CD4-positive, alpha-beta T cell treated with Interleukin-2 at 100 ng/mL for 4 hours (primary cell): ENCODE data around the gene RPLP2.

Experiments
- DNase-seq: peaks from one replicate; pipeline ENCODE4 v3.0.0-alpha.2; 2020; ENCODE audit warnings: low spot score

The RPLP2 gene

DNA sequence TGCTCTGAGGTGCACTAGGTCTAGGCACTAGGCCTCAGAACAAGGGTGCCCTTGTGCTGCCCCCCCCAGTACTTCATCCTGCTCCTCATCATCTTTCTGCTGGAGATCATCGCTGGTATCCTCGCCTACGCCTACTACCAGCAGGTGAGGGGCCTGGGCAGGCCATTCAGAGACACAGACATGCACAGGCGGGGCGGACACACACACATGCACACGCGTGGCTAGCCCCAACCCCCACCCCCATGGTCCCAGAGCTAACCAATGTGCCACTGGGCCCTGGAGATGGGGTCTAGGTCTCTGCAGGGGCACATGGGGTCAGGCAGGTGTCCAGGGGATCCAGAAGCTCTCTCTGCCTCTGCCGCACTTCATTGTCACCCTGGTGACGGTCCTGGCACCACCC is 26.9 kb downstream of the RPLP2 start:
- DNase-seq: no peak

- no peak for DNase-seq
These were observed 27.6 kb downstream of the RPLP2 start for GRCh38 chr11:837189-837989.

- no peak for DNase-seq
These were observed 28.2 kb downstream of the RPLP2 start for GRCh38 chr11:837990-838307.

GRCh38 chr11:838441-839279 is 28.9 kb downstream of the RPLP2 start:
- DNase-seq: no peak

GRCh38 chr11:839280-839623 is 29.5 kb downstream of the RPLP2 start:
- DNase-seq: no peak

- DNase-seq: no peak
These were observed 30.3 kb downstream of the RPLP2 start for GRCh38 chr11:839875-840617.

- DNase-seq: no peak
These were observed 32.2 kb downstream of the RPLP2 start for GRCh38 chr11:841981-842369.

DNA sequence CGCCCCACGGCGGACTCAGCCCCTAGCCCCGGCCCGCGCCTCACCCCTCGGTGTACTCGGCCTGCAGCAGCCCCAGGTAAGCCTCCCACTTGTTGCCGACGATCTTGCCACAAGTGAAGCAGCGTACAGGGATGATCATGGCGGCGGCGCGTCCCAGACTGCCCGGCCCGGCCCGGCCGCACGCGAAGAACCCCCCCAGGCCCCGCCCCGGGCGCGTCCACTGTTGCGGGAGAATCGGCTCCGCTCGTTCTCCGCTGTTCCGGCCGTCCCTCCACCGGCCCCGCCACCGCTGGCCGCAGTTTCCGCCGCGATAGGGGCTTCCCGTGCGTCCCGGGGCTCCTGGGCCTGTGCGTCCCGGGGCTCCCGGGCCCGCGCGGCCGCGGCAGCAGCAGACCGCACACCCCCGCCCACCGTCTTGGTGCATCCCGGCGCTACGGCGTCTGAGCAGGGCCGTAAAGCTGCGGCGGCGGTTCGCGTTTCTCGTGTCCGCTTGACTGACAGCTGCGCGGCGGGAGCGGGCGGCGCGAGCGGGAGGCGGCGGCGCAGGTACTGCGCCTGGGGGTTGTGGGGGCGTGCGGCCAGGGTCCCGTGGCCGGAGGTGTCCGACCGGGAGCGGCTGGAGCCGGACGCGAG is 32.7 kb downstream of the RPLP2 start, which contains the start of the genes POLR2L and TSPAN4:
Gene POLR2L, minus strand, starts transcription at position 160 of the 633 bp plus-strand sequence. Its CDS starts 21 bp downstream, at position 139.
Gene TSPAN4, plus strand, starts transcription at position 483 of the 633 bp plus-strand sequence. CDS start 7,453 bp downstream, outside the sequence.
- peak; percentile 88 for DNase-seq

GRCh38 chr11:843086-843734 is 33.4 kb downstream of the RPLP2 start:
- no peak for DNase-seq

DNA sequence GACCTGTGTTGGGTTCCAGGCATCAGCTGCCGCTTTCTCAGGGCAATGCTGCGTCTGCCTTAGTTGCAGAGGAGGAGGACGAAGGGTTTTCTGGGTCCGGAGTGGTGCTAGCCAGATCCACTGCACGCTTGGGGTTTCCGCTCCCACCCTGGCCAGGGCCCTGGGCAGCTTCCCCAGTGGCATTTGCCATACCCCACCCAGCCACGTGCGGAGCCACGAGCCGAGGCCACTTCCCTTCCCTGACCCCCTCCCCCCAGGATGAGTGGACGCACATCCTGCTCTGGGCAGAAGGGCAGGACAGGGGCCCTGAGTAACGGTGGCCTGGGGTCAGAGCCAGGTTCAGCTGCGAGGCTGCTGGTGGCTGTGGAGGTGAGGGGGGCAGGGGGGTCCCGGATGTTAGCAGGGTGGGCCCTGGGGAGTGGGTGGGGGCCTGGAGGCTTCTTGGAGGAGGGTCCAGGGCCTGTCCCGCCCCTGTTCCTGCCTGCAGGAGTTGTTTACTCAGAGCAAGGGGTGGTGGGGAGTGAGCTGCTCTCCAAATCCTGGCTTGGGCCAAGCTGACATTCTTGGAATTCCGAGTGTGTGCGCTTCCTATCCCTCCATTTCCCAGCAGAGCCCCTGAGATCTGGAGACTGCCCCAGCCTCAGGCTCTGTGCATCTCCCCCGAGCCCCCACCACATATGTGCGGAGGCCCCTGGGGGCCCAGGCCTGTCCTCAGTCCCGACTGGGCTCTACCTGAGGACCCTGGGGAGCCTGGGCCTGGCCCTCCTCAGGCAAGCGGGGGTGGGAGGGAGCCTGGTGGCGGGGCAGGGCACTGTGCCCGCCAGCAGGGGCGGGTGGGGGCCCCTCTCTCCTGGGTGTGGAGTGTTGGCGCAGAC is 34.3 kb downstream of the RPLP2 start:
- DNase-seq: no peak

GRCh38 chr11:844693-845644 is 35.2 kb downstream of the RPLP2 start:
- peak; percentile 20 for DNase-seq

DNA sequence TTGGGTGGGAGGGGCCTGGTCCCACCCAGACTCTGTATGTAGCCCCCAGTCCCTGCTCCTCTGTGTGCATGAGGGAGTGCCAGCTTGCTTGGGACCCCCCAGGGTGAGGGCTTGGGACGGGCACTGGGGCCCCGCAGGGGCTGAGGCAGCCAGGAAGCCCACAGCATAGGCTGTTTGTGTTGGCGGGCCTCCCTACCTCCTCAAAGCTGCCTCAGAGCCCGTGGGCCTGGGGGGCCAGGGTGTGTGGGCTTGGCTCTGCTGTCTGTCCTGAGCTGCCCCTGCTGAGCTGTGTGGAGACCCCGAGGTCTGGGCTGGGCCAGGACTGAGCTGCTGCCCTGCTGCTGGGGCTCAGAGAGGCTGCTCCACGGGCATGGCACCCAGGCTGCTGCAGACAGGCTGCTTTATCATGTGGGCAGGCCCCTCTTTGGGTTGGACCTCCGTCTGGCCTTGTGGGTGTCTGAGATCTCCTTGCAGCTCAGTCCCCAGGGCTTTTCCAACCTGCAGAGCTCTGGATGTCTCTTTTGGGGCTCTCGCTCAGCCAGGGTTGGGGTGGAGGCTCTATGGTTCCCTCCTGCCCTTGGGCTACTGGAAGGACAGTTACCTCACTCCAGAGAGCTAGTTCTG is 36.2 kb downstream of the RPLP2 start:
- no peak for DNase-seq

DNA sequence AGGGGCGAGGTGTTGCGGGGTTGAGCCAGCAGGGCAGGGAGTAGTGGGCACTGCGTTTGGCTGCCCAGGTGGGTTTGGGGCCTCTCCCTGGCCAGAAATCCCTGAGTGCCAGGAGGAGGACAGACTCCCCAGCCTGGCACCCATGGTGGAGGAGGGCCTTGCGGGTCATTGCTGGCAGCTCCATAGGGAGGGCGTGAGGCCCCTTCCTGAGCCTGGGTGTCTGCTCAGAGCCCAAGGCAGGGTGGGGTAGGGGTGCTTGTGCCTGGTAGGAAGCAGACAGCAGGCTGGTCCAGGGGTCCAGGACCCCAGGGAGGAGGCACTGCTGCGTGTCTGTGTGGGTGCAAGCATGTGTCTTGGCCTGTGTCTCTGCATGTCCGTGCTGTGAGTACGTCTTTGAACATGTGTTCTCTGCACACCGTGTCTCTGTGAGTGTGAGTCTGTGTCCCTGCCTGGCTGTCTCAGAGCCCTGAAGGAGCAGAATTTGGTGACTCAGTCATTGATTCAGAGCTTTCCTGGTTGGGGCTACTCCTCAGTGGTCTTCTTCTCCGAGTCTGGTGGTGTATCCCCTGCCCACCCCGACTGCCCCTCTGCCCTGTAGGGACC is 36.8 kb downstream of the RPLP2 start:
- DNase-seq: no peak

DNA sequence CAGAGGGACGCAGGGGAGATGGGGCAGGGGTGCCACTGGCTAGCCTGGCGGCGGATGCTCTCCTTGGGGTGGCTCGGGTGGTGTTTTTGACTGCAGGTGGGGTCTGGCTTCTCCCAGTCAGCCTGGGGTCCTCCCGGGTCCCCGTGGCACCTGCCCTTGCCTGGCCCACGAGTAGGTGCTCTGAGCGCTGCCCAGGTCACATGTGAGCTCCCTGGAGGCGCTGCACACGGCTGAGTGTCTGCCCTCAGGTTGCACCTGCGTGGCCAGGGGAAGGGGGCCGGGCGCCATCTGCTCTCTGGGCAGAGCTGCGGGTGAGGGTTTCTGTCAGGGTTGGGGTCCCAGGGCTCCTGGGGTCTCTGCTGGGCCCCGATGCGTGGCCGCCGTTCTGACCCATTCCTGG is 38.1 kb downstream of the RPLP2 start:
- no peak for DNase-seq

- peak; percentile 67 for DNase-seq
These were observed 38.7 kb downstream of the RPLP2 start for GRCh38 chr11:848380-848931.

DNA sequence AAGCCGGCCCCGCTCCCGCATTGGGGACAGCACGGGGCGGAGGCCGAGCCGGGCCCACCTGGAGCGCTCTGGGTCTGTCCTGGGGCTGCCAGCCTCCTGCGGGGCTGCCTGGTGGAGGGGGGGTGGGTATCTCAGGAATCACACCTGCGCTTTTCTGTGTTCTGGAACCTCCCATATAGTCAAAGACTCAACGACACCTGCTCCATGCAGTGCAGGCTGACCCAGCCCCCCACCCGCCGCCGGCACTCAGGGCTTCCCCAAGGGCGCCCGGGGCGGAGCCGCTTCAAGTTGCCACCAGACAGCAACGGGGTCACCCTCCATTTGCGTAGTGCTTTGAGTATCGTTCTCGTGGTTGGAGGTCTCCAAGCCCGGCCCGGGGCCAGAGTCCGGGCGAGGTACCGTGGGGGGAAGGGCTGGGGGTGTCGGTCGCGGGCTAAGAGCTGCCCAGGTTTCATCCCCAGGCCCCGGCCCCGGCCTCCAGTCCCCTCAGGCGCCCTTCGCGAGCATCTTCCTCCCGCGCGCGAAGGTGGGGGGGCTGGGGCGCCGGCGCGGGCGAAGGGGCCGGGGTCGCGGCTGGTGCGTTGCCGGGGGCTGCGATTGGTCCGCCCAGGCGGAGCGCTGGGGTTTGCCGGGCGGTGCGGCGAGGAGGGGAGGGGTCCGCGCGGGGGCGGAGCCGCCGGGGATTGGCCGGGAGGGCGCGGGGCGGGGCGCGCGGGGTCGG is 39.5 kb downstream of the RPLP2 start:
- DNase-seq: peak; percentile 22

GRCh38 chr11:849951-850774 is 40.4 kb downstream of the RPLP2 start:
- no peak for DNase-seq
